Measurements from ENCODE around the gene CHAF1A.

CHAF1A gene

GRCh38 chr19:4361152-4362046 is 41.0 kb upstream of the CHAF1A start:
- Histone ChIP-seq H3K27me3 (ENCODE audit: control insufficient read depth in 1 of 2, insufficient read depth in 2 of 2, low read length in 2 of 2) (no peaks in the 10 kb centered on the region), H3K9ac (ENCODE audit: low read length) (no peak overlapping the region), H3K36me3 (ENCODE audit: insufficient read depth, low read length) (peaks cover 56% of the 10 kb centered on the region), H3K4me3 (ENCODE audit: low read depth in 1 of 2, low read length in 2 of 2) (no peak overlapping the region), H3K27ac (ENCODE audit: low read depth, low read length) (no peak overlapping the region), H3K4me1 (ENCODE audit: insufficient read depth, low read length) (no peaks in the 10 kb centered on the region), H3K9me3 (ENCODE audit: low read length) (no peaks in the 10 kb centered on the region)

- Histone ChIP-seq H3K27ac (ENCODE audit: low read depth, low read length) (no peak overlapping the region), H3K9me3 (ENCODE audit: low read length) (no peaks in the 10 kb centered on the region), H3K27me3 (ENCODE audit: control insufficient read depth in 1 of 2, insufficient read depth in 2 of 2, low read length in 2 of 2) (no peaks in the 10 kb centered on the region), H3K9ac (ENCODE audit: low read length) (no peak overlapping the region), H3K36me3 (ENCODE audit: insufficient read depth, low read length) (peaks cover 57% of the 10 kb centered on the region), H3K4me1 (ENCODE audit: insufficient read depth, low read length) (no peaks in the 10 kb centered on the region), H3K4me3 (ENCODE audit: low read depth in 1 of 2, low read length in 2 of 2) (no peak overlapping the region)
These were observed 40.2 kb upstream of the CHAF1A start for GRCh38 chr19:4362101-4362828.

DNA sequence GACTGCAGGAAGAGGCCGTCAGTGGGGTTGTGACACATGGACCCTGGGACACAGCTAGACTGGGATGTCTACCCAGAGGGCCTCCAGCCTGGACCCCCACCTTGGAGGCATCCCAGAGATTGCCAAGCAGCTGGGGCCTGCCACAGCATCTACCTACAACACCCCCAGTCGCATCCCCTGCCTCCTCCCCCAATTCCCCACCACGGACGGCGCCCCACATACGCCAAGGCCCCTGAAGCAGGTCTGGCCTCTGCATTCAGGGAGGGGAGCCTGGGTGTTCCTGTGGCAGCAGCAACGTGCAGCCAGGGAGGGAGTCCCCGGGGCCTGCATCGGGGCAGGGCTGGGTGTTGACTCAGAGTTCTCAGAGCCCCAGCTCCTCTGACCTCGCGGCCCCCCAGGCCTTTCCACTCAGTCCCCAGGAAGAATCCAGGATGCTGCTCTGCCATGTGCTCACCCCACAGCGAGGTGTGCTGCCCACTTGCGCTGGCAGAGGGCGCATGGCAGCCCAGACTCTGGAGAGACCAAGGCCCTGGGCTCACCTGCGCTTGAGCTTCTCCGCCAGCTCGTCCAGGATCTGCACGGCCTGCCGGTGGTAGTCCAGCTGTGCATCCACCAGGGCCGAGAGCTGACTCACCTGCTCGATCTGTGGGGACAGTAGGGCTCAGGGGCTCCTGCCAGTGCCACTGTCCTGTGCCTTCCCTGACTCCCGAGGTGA is 39.5 kb upstream of the CHAF1A start:
- H3K9ac ChIP-seq (ENCODE audit: low read length) = no peak overlapping the region

DNA sequence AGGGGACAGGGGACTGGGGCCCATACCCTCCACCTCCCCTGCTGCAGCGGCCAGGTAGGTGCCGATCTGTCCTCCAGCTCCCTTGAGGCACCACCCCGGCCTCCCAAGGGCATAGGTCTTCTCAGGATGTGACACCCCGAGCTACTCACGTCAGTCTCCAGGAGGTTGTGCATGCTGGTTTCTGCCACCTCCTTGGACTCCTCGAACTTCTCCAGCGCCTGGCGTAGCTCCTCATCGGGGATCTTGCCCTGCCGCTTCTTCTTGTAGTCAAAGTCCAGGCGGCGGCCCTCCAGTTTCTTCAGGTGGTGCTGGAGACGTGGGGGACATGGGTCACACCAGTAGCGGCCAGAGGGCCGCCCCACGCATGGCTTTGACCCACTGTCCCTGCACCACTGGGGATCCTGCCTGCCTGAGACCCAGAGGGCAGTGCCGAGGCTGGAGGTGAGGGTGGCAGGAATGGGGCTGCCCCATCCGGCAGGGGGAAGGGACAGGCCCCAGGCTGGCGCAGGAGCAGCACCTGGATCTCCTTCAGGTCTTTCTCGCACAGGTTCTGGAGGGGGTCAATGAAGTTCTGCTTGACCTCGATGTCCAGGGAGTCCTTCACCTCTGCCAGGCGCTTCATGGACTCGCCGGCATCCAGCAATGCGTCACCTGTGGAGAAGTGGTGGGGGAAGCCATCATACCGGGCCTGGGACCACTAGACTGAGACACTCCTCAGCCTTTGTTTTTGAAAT is 38.7 kb upstream of the CHAF1A start:
- Histone ChIP-seq H3K27me3 (ENCODE audit: control insufficient read depth in 1 of 2, insufficient read depth in 2 of 2, low read length in 2 of 2) (no peaks in the 10 kb centered on the region), H3K4me3 (ENCODE audit: low read depth in 1 of 2, low read length in 2 of 2) (no peak overlapping the region), H3K4me1 (ENCODE audit: insufficient read depth, low read length) (peaks cover 13% of the 10 kb centered on the region), H3K36me3 (ENCODE audit: insufficient read depth, low read length) (peaks cover 55% of the 10 kb centered on the region), H3K9ac (ENCODE audit: low read length) (no peak overlapping the region), H3K9me3 (ENCODE audit: low read length) (no peaks in the 10 kb centered on the region), H3K27ac (ENCODE audit: low read depth, low read length) (no peak overlapping the region)

More for the DNA sequence above, 39.5 kb upstream of the CHAF1A start:
- Histone ChIP-seq H3K4me1 (ENCODE audit: insufficient read depth, low read length) (peaks cover 6% of the 10 kb centered on the region), H3K36me3 (ENCODE audit: insufficient read depth, low read length) (peaks cover 57% of the 10 kb centered on the region), H3K9me3 (ENCODE audit: low read length) (no peaks in the 10 kb centered on the region), H3K27me3 (ENCODE audit: control insufficient read depth in 1 of 2, insufficient read depth in 2 of 2, low read length in 2 of 2) (no peaks in the 10 kb centered on the region), H3K4me3 (ENCODE audit: low read depth in 1 of 2, low read length in 2 of 2) (no peak overlapping the region), H3K27ac (ENCODE audit: low read depth, low read length) (no peak overlapping the region)

DNA sequence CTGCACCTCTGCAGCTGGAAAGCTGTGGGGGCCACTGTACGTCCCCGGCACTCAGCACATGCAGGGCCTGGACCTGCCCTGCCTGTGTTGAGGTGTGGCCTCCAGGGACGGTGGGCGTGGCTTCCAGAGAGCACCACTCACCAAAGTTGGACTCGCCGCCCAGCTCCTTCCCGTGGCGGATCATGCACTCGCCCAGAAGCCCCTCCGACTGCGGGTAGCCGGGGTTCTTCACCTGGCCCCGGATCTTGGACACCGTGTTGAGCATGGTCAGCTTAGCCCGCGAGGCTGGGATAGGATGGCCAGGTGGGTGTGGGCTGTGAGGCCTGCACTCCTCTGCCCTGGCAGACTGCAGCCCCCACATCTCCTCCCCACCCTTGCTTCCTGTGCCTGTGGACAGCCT is 37.1 kb upstream of the CHAF1A start:
- Histone ChIP-seq H3K9me3 (ENCODE audit: low read length) (no peaks in the 10 kb centered on the region), H3K27ac (ENCODE audit: low read depth, low read length) (no peak overlapping the region), H3K4me1 (ENCODE audit: insufficient read depth, low read length) (peaks cover 25% of the 10 kb centered on the region), H3K36me3 (ENCODE audit: insufficient read depth, low read length) (peaks cover 39% of the 10 kb centered on the region), H3K27me3 (ENCODE audit: control insufficient read depth in 1 of 2, insufficient read depth in 2 of 2, low read length in 2 of 2) (no peaks in the 10 kb centered on the region), H3K9ac (ENCODE audit: low read length) (no peak overlapping the region), H3K4me3 (ENCODE audit: low read depth in 1 of 2, low read length in 2 of 2) (no peak overlapping the region)

DNA sequence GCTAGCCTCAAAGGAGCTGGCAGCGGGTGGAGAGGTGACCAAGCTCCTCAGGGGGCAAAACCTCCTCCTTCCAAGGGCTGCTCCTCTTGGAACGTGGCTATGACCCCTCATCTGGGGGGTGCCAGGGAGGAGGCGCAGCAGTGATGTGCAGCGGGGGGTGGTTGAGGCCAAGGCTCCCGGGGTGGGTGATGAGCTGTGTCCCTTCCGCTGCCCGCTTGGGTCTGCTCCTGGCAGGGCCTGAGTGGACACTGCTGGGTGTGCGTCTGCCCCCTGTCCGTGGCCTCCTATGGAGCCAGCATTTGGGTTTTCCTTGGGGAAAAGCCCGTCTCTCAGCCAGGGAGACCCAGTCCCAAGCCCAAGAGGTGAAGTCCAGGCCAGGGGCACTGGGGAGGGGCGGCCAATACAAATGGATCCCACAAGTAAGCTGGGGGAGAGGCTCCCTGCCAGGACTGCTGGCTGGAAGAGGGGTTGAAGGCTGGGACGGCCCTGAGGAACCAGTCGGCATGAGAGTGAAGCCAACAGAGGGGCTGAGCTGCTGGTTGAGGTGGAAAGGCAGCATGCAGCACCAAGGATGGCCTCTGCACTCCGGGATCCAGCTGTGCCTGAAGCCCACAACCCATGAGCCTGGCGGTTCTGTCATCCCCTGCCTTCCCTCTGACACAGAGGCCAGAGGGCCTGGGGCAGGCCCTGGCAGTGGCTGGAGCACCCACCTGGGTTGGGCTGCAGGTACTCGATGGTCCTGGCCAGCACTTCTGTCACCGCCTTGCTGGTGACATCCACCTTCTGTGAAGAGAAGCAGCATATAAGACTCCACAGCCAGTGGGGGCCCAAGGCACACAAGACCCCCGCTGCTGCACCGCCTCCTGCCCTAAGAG is 36.4 kb upstream of the CHAF1A start:
- Histone ChIP-seq H3K9ac (ENCODE audit: low read length) (no peak overlapping the region), H3K27me3 (ENCODE audit: control insufficient read depth in 1 of 2, insufficient read depth in 2 of 2, low read length in 2 of 2) (no peaks in the 10 kb centered on the region), H3K36me3 (ENCODE audit: insufficient read depth, low read length) (peaks cover 38% of the 10 kb centered on the region), H3K27ac (ENCODE audit: low read depth, low read length) (no peak overlapping the region), H3K9me3 (ENCODE audit: low read length) (no peaks in the 10 kb centered on the region), H3K4me1 (ENCODE audit: insufficient read depth, low read length) (peaks cover 31% of the 10 kb centered on the region), H3K4me3 (ENCODE audit: low read depth in 1 of 2, low read length in 2 of 2) (no peak overlapping the region)

DNA sequence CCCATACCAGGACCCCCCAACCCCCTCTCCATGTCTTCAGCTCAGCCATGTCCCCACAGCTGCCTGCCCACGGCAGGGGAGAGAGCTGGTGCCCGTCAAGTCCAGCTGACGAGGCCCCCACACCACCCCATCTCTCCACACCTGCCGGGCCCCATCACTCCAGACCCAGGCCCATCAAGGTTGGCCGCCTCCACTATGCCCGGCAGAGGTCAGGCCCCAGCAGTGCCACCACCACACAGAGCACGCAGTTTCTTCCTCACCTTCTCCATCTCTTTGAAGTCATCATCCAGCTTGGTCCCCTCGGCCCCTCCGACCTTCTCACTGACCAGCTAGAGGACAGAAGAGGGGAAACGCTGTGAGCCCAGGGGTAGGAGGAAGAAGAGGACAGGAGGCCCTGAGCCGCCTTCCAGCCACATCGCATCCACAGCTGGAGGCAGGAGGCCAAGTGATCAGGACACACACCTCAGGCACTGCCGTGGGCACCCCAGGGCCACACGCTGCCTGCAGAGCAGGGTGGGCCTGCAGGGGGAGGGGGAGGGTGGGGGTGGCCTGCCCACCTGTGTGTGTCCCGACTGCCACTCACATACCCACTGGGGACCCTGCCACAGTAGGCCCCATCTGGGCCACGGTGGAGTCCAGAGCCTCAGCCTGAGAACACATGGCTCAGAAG is 35.6 kb upstream of the CHAF1A start:
- H3K27me3 ChIP-seq (ENCODE audit: control insufficient read depth in 1 of 2, insufficient read depth in 2 of 2, low read length in 2 of 2) = no peaks in the 10 kb centered on the region
- H3K36me3 ChIP-seq (ENCODE audit: insufficient read depth, low read length) = peaks cover 38% of the 10 kb centered on the region
- H3K9ac ChIP-seq (ENCODE audit: low read length) = no peak overlapping the region
- H3K4me1 ChIP-seq (ENCODE audit: insufficient read depth, low read length) = peaks cover 38% of the 10 kb centered on the region
- no peak overlapping the region for H3K4me3 ChIP-seq (ENCODE audit: low read depth in 1 of 2, low read length in 2 of 2)
- H3K27ac ChIP-seq (ENCODE audit: low read depth, low read length) = no peak overlapping the region
- no peaks in the 10 kb centered on the region for H3K9me3 ChIP-seq (ENCODE audit: low read length)

DNA sequence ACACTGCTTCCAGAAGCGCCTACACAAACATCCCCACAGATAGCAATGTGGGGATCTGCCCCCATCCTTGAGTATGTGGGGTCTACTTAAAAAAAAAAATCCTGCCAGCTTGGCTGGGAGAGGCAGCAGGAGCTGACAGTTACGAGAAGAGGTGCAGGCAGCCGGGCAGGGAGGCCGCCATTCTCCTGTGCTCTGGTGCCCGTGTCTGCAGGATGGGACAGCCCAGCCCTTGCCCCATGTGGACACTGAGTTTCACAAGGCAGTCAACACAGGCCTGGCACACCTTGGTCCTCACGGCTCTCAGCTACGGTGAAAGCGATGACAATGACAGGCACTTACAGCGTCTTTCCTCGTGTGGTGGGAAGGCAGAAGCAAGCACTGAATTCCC is 35.1 kb upstream of the CHAF1A start:
- H3K27me3 ChIP-seq (ENCODE audit: control insufficient read depth in 1 of 2, insufficient read depth in 2 of 2, low read length in 2 of 2) = no peaks in the 10 kb centered on the region
- H3K4me1 ChIP-seq (ENCODE audit: insufficient read depth, low read length) = peaks cover 43% of the 10 kb centered on the region
- no peak overlapping the region for H3K27ac ChIP-seq (ENCODE audit: low read depth, low read length)
- H3K9me3 ChIP-seq (ENCODE audit: low read length) = no peaks in the 10 kb centered on the region
- peaks cover 34% of the 10 kb centered on the region for H3K36me3 ChIP-seq (ENCODE audit: insufficient read depth, low read length)
- no peak overlapping the region for H3K9ac ChIP-seq (ENCODE audit: low read length)
- H3K4me3 ChIP-seq (ENCODE audit: low read depth in 1 of 2, low read length in 2 of 2) = no peak overlapping the region

DNA sequence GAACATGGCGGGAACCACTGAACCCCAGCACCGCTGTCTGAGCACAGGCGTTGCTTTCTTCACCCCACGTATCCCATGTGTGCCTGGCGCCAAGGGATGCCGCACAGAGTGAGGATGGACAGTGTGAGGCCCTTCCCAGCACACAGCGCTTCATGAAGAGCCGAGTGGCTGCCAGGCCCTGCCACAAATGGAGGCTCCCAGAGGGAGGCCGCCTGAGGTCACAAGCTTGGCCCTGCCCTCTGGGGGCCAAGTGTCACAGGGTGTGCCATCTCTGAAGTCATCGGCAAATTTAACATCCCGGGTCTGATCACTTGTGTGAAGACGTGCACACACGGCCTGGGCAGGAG is 34.7 kb upstream of the CHAF1A start:
- no peak overlapping the region for H3K27ac ChIP-seq (ENCODE audit: low read depth, low read length)
- no peak overlapping the region for H3K4me3 ChIP-seq (ENCODE audit: low read depth in 1 of 2, low read length in 2 of 2)
- no peaks in the 10 kb centered on the region for H3K27me3 ChIP-seq (ENCODE audit: control insufficient read depth in 1 of 2, insufficient read depth in 2 of 2, low read length in 2 of 2)
- peaks cover 30% of the 10 kb centered on the region for H3K36me3 ChIP-seq (ENCODE audit: insufficient read depth, low read length)
- no peak overlapping the region for H3K9ac ChIP-seq (ENCODE audit: low read length)
- no peaks in the 10 kb centered on the region for H3K9me3 ChIP-seq (ENCODE audit: low read length)
- H3K4me1 ChIP-seq (ENCODE audit: insufficient read depth, low read length) = peaks cover 47% of the 10 kb centered on the region

DNA sequence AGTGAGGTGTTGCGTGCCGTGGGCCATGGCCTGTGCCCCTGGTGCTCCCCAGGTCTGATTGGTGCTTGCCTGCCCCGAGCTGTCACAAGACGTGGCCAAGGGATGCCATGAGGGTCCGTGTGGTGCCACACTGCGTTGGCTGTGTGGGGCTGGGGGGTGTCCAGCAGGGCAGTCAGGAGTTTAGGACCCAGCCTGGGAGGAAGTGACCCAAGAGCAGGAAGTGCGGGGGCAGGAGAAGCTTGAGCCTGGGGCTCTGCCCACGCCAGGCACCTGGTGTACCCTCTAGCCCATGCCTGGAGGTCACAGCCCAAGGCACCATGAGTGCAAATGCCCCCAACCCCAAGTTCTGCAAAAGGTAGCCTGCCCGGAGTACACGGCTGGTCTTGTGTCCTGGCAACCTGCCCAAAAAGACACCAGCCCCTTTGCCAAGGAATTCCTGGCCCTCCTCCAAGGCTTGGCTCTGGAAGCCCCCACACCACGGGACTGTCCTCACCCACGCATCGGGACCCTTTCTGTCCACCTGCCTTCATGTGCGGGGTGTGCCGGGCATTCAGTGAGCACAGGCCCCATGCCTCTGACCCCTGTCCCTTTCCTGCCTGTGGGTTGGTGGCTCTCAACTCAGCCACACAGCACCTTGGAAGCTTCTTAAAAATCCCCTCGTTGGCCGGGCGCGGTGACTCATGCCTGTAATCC is 34.2 kb upstream of the CHAF1A start:
- H3K9me3 ChIP-seq (ENCODE audit: low read length) = no peaks in the 10 kb centered on the region
- H3K4me3 ChIP-seq (ENCODE audit: low read depth in 1 of 2, low read length in 2 of 2) = no peak overlapping the region
- no peak overlapping the region for H3K9ac ChIP-seq (ENCODE audit: low read length)
- H3K27ac ChIP-seq (ENCODE audit: low read depth, low read length) = no peak overlapping the region
- peaks cover 24% of the 10 kb centered on the region for H3K36me3 ChIP-seq (ENCODE audit: insufficient read depth, low read length)
- no peaks in the 10 kb centered on the region for H3K27me3 ChIP-seq (ENCODE audit: control insufficient read depth in 1 of 2, insufficient read depth in 2 of 2, low read length in 2 of 2)
- peaks cover 52% of the 10 kb centered on the region for H3K4me1 ChIP-seq (ENCODE audit: insufficient read depth, low read length)

Measured in muscle layer of colon (tissue), 2 donors.